ENCODE results near the gene ZBED1.

DNA sequence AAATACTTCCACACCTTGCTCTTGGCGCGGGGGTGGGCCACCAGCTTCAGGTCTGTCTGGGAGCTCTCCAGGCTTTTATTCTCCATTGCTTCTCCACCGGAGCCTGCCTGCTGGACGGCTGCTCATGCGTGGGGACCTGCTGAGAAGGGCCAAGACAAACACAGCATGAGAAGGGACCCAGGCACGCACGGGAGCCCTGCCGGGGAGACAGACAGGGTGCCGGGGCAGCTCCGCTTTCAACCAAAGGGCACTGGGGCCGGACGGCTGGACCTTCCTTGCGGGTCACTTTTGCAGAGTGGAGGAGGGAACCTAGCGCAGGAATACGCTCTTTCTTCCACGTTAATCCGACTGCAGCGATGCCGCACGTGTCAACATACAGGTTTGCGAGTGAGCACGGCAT is 10.1 kb downstream of the ZBED1 start:
- no peak for TF ChIP-seq POLR2A (IDR thresholded peaks at IDR 0.05)
- TF ChIP-seq, protein P1, sequence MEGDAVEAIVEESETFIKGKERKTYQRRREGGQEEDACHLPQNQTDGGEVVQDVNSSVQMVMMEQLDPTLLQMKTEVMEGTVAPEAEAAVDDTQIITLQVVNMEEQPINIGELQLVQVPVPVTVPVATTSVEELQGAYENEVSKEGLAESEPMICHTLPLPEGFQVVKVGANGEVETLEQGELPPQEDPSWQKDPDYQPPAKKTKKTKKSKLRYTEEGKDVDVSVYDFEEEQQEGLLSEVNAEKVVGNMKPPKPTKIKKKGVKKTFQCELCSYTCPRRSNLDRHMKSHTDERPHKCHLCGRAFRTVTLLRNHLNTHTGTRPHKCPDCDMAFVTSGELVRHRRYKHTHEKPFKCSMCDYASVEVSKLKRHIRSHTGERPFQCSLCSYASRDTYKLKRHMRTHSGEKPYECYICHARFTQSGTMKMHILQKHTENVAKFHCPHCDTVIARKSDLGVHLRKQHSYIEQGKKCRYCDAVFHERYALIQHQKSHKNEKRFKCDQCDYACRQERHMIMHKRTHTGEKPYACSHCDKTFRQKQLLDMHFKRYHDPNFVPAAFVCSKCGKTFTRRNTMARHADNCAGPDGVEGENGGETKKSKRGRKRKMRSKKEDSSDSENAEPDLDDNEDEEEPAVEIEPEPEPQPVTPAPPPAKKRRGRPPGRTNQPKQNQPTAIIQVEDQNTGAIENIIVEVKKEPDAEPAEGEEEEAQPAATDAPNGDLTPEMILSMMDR (IDR thresholded peaks at IDR 0.05) = no peak

All from lower leg skin (tissue), 3 donors.